ENCODE measurements around the gene PRSS2. TPM values are rescaled to one million over a fixed set of nuclear protein-coding genes. Genes with fewer than 3 reads are reported as not detected.
"Not testable (repeated sequence)": the region's sequence is repeated elsewhere in the genome, so short reads cannot be mapped to it uniquely, and the experiment has no call there.

The PRSS2 gene
- total RNA-seq, 1 donor from 2014 or later, result not detected

- no peak overlapping the region for H3K9ac ChIP-seq (ENCODE audit: low read length)
- H3K4me3 Mint-ChIP-seq (ENCODE audit: unreplicated experiment), result no peak overlapping the region
- no peak overlapping the region for H3K4me3 ChIP-seq (ENCODE audit: insufficient read depth, low read depth, low read length)
- H2AFZ ChIP-seq (ENCODE audit: low read depth, low read length), result no peak overlapping the region
- H3K36me3 ChIP-seq (ENCODE audit: insufficient read depth, low read length), result no peaks in the 10 kb centered on the region
- H3K4me1 Mint-ChIP-seq (ENCODE audit: low read depth, unreplicated experiment), result no peaks in the 10 kb centered on the region
- no peaks in the 10 kb centered on the region for H3K79me2 ChIP-seq (ENCODE audit: insufficient read depth, low read length)
- H3K27ac Mint-ChIP-seq (ENCODE audit: unreplicated experiment), result no peak overlapping the region
- no peak overlapping the region for H3K4me2 ChIP-seq (ENCODE audit: low read length)
- no peaks in the 10 kb centered on the region for H3K36me3 Mint-ChIP-seq (ENCODE audit: low read depth, unreplicated experiment)
- no peaks in the 10 kb centered on the region for H3K4me1 ChIP-seq (ENCODE audit: insufficient read depth, low read length)
- H3K9me3 ChIP-seq (ENCODE audit: insufficient read depth, low read depth, low read length), result no peaks in the 10 kb centered on the region
- FAIRE-seq (no peak), DNase-seq (ENCODE audit: low read depth) (peak; percentile 36)
- no peaks in the 10 kb centered on the region for H4K20me1 ChIP-seq (ENCODE audit: insufficient read depth, low read length)
- peaks cover 2% of the 10 kb centered on the region for H3K9me3 Mint-ChIP-seq (ENCODE audit: unreplicated experiment)
- H3K27me3 Mint-ChIP-seq (ENCODE audit: low read depth, unreplicated experiment), result peaks cover 39% of the 10 kb centered on the region
- peaks cover 14% of the 10 kb centered on the region for H3K27me3 ChIP-seq (ENCODE audit: insufficient read depth, low read length)
- H3K27ac ChIP-seq (ENCODE audit: low read depth, low read length), result no peak overlapping the region
- TF ChIP-seq CTCF (IDR thresholded peaks at IDR 0.05; ENCODE audit: insufficient read depth, low read depth, low read length) (no peak), EZH2 (IDR thresholded peaks at IDR 0.05; ENCODE audit: insufficient read depth, low read length) (no peak)
Measured at GRCh38 chr7:142754681-142755575, 15.8 kb upstream of the PRSS2 start.

GRCh38 chr7:142758312-142758711 lies 12.5 kb upstream of the PRSS2 start:
- H3K4me1 ChIP-seq (ENCODE audit: insufficient read depth, low read length); H3K4me3 ChIP-seq (ENCODE audit: insufficient read depth, low read depth, low read length); H3K79me2 ChIP-seq (ENCODE audit: insufficient read depth, low read length); H3K4me3 Mint-ChIP-seq (ENCODE audit: unreplicated experiment); H3K36me3 ChIP-seq (ENCODE audit: insufficient read depth, low read length); H3K36me3 Mint-ChIP-seq (ENCODE audit: low read depth, unreplicated experiment); H3K4me2 ChIP-seq (ENCODE audit: low read length); H3K9me3 Mint-ChIP-seq (ENCODE audit: unreplicated experiment); H3K9me3 ChIP-seq (ENCODE audit: insufficient read depth, low read depth, low read length); FAIRE-seq; H3K9ac ChIP-seq (ENCODE audit: low read length); H3K4me1 Mint-ChIP-seq (ENCODE audit: low read depth, unreplicated experiment); H4K20me1 ChIP-seq (ENCODE audit: insufficient read depth, low read length); H2AFZ ChIP-seq (ENCODE audit: low read depth, low read length); H3K27ac Mint-ChIP-seq (ENCODE audit: unreplicated experiment); DNase-seq (ENCODE audit: low read depth); H3K27ac ChIP-seq (ENCODE audit: low read depth, low read length): not testable (repeated sequence)
- H3K27me3 Mint-ChIP-seq (ENCODE audit: low read depth, unreplicated experiment), result peaks cover 43% of the 10 kb centered on the region
- peaks cover 12% of the 10 kb centered on the region for H3K27me3 ChIP-seq (ENCODE audit: insufficient read depth, low read length)

GRCh38 chr7:142759433-142759832 lies 11.3 kb upstream of the PRSS2 start:
- Histone ChIP-seq H3K27me3 (ENCODE audit: insufficient read depth, low read length) (peaks cover 15% of the 10 kb centered on the region), H3K9ac (ENCODE audit: low read length) (no peak overlapping the region), H4K20me1 (ENCODE audit: insufficient read depth, low read length) (no peaks in the 10 kb centered on the region), H3K4me3 (ENCODE audit: insufficient read depth, low read depth, low read length) (no peak overlapping the region), H3K36me3 (ENCODE audit: insufficient read depth, low read length) (no peaks in the 10 kb centered on the region), H3K27ac (ENCODE audit: low read depth, low read length) (no peak overlapping the region), H3K4me2 (ENCODE audit: low read length) (no peak overlapping the region), H3K79me2 (ENCODE audit: insufficient read depth, low read length) (no peaks in the 10 kb centered on the region), H2AFZ (ENCODE audit: low read depth, low read length) (no peak overlapping the region), H3K4me1 (ENCODE audit: insufficient read depth, low read length) (no peaks in the 10 kb centered on the region), H3K9me3 (ENCODE audit: insufficient read depth, low read depth, low read length) (no peaks in the 10 kb centered on the region)
- Mint-ChIP-seq H3K36me3 (ENCODE audit: low read depth, unreplicated experiment) (peaks cover 5% of the 10 kb centered on the region), H3K4me3 (ENCODE audit: unreplicated experiment) (no peak overlapping the region), H3K27me3 (ENCODE audit: low read depth, unreplicated experiment) (peaks cover 41% of the 10 kb centered on the region), H3K4me1 (ENCODE audit: low read depth, unreplicated experiment) (no peaks in the 10 kb centered on the region), H3K27ac (ENCODE audit: unreplicated experiment) (no peak overlapping the region), H3K9me3 (ENCODE audit: unreplicated experiment) (no peaks in the 10 kb centered on the region)
- no peak for TF ChIP-seq EZH2 (IDR thresholded peaks at IDR 0.05; ENCODE audit: insufficient read depth, low read length)
- FAIRE-seq (no peak), DNase-seq (ENCODE audit: low read depth) (no peak)

Data from astrocyte (in vitro differentiated cells and primary cell).